ENCODE measurements around the gene ROCK2. TPM values are rescaled to one million over a fixed set of nuclear protein-coding genes. Genes with fewer than 3 reads are reported as not detected.

Gene ROCK2
- total and polyA plus RNA-seq, 2 experiments from 2014 or later: 34.5 to 59.6 TPM

GRCh38 chr2:11337909-11338308, 6.5 kb downstream of the ROCK2 start:
- Histone ChIP-seq H4K20me1 (ENCODE audit: insufficient read depth, poor library complexity, severe bottlenecking) (peaks cover 97% of the 10 kb centered on the region), H3K9me2 (replicated peaks; ENCODE audit: insufficient read depth) (no peaks in the 10 kb centered on the region), H3K27me3 (no peaks in the 10 kb centered on the region), H3K36me3 (replicated peaks; ENCODE audit: insufficient read depth, low read depth) (no peaks in the 10 kb centered on the region), H2AFZ (no peak overlapping the region), H3K79me2 (peaks cover 100% of the 10 kb centered on the region), H3K9me3 (ENCODE audit: low read depth) (no peaks in the 10 kb centered on the region), H3K4me3 (no peak overlapping the region), H3K4me1 (ENCODE audit: insufficient read depth) (peaks cover 22% of the 10 kb centered on the region), H3K27ac (no peak overlapping the region), H3K4me2 (no peak overlapping the region)
- no peak for DNase-seq (ENCODE audit: low spot score)
- no peak for TF ChIP-seq EZH2 (IDR thresholded peaks at IDR 0.05; ENCODE audit: borderline replicate concordance)
- TF ChIP-seq, protein P1, sequence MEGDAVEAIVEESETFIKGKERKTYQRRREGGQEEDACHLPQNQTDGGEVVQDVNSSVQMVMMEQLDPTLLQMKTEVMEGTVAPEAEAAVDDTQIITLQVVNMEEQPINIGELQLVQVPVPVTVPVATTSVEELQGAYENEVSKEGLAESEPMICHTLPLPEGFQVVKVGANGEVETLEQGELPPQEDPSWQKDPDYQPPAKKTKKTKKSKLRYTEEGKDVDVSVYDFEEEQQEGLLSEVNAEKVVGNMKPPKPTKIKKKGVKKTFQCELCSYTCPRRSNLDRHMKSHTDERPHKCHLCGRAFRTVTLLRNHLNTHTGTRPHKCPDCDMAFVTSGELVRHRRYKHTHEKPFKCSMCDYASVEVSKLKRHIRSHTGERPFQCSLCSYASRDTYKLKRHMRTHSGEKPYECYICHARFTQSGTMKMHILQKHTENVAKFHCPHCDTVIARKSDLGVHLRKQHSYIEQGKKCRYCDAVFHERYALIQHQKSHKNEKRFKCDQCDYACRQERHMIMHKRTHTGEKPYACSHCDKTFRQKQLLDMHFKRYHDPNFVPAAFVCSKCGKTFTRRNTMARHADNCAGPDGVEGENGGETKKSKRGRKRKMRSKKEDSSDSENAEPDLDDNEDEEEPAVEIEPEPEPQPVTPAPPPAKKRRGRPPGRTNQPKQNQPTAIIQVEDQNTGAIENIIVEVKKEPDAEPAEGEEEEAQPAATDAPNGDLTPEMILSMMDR (IDR thresholded peaks at IDR 0.05; ENCODE audit: poor library complexity): no peak
- no peak for TF ChIP-seq EZH2phosphoT487 (IDR thresholded peaks at IDR 0.05; ENCODE audit: low read depth, severe bottlenecking, unreplicated experiment)
- 100% methylated on average over 2 of the region's 2 CpGs for WGBS (ENCODE audit: low lambda C conversion rate, missing lambda C conversion rate)

DNA sequence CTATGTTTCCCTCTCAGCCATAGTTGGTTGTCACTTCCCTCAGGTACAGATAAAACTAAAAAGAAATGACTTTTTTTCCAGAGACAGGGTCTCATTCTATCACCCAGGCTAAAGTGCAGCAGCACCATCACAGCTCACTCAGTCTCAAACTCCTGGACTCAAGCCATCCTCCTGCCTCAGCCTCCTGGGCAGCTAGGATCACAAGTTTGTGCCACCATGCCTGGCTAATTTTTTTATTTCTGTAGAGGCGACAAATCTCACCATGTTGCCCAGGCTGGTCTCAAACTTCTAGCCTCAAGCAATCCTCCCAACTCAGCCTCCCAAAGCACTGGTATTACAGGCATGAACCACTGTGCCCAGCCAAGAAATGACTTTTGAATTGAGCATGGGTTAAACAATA, 8.2 kb downstream of the ROCK2 start:
- no peak overlapping the region for H2AFZ ChIP-seq
- no peak overlapping the region for H3K27ac ChIP-seq
- no peaks in the 10 kb centered on the region for H3K9me2 ChIP-seq (replicated peaks; ENCODE audit: insufficient read depth)
- no peaks in the 10 kb centered on the region for H3K27me3 ChIP-seq
- H3K36me3 ChIP-seq (replicated peaks; ENCODE audit: insufficient read depth, low read depth): no peaks in the 10 kb centered on the region
- H3K4me2 ChIP-seq: no peak overlapping the region
- H3K4me1 ChIP-seq (ENCODE audit: insufficient read depth): peaks cover 10% of the 10 kb centered on the region
- 87% methylated on average over 1 of the region's 1 CpG for WGBS (ENCODE audit: low lambda C conversion rate, missing lambda C conversion rate)
- peaks cover 86% of the 10 kb centered on the region for H4K20me1 ChIP-seq (ENCODE audit: insufficient read depth, poor library complexity, severe bottlenecking)
- H3K9me3 ChIP-seq (ENCODE audit: low read depth): no peaks in the 10 kb centered on the region
- H3K79me2 ChIP-seq: peaks cover 100% of the 10 kb centered on the region
- no peak for DNase-seq (ENCODE audit: low spot score)
- TF ChIP-seq, protein P1 (IDR thresholded peaks at IDR 0.05; ENCODE audit: poor library complexity): no peak
- TF ChIP-seq EZH2phosphoT487 (IDR thresholded peaks at IDR 0.05; ENCODE audit: low read depth, severe bottlenecking, unreplicated experiment) (no peak), EZH2 (IDR thresholded peaks at IDR 0.05; ENCODE audit: borderline replicate concordance) (no peak)
- no peak overlapping the region for H3K4me3 ChIP-seq

DNA sequence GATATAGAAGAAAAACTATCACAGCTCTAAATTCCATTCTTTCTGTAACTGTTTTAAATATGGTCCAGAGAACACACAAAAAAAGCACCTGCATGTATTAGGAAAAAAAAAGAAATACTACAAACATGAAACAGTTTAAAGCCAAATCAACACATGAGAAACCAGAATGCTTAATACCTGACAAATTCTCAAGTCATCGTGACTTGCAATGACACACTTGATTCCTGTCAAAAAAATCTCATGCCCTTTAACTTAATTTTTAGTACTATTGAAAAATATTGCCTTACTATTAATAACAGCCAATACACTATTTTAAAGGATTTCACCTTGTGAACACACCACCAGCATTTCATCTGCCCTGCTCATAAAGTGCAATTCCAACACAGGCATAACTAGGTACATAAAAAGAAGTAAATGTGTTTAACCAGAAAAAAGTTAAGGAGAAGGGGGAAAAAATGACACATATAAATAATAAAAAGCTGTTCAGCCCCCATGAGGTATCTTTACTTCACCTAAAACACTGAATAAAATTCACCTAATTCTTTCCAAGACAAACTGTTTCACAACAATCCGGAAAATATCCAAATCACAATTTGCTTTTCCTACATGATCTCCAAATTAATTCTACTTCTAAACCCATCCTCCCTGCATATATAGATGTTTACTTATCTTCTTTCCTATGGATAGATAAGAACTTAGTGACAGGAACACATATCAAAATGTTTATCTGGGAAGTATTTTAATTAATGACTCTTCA, 10.8 kb downstream of the ROCK2 start:
- 93% methylated on average over 2 of the region's 2 CpGs for WGBS (ENCODE audit: low lambda C conversion rate, missing lambda C conversion rate)
- Histone ChIP-seq H3K4me3 (no peak overlapping the region), H3K36me3 (replicated peaks; ENCODE audit: insufficient read depth, low read depth) (no peaks in the 10 kb centered on the region), H3K79me2 (peaks cover 94% of the 10 kb centered on the region), H3K27me3 (no peaks in the 10 kb centered on the region), H3K4me2 (no peak overlapping the region), H4K20me1 (ENCODE audit: insufficient read depth, poor library complexity, severe bottlenecking) (peaks cover 75% of the 10 kb centered on the region), H2AFZ (no peak overlapping the region), H3K4me1 (ENCODE audit: insufficient read depth) (peaks cover 5% of the 10 kb centered on the region), H3K9me3 (ENCODE audit: low read depth) (no peaks in the 10 kb centered on the region), H3K27ac (no peak overlapping the region), H3K9me2 (replicated peaks; ENCODE audit: insufficient read depth) (no peaks in the 10 kb centered on the region)
- no peak for DNase-seq (ENCODE audit: low spot score)
- no peak for TF ChIP-seq EZH2phosphoT487 (IDR thresholded peaks at IDR 0.05; ENCODE audit: low read depth, severe bottlenecking, unreplicated experiment)
- TF ChIP-seq, protein P1 (IDR thresholded peaks at IDR 0.05; ENCODE audit: poor library complexity): no peak
- no peak for TF ChIP-seq EZH2 (IDR thresholded peaks at IDR 0.05; ENCODE audit: borderline replicate concordance)
